ENCODE measurements around the gene PPP1R9B.

GRCh38 chr17:50093807-50094206 is 56.7 kb downstream of the PPP1R9B start:
- TF ChIP-seq, protein P1, sequence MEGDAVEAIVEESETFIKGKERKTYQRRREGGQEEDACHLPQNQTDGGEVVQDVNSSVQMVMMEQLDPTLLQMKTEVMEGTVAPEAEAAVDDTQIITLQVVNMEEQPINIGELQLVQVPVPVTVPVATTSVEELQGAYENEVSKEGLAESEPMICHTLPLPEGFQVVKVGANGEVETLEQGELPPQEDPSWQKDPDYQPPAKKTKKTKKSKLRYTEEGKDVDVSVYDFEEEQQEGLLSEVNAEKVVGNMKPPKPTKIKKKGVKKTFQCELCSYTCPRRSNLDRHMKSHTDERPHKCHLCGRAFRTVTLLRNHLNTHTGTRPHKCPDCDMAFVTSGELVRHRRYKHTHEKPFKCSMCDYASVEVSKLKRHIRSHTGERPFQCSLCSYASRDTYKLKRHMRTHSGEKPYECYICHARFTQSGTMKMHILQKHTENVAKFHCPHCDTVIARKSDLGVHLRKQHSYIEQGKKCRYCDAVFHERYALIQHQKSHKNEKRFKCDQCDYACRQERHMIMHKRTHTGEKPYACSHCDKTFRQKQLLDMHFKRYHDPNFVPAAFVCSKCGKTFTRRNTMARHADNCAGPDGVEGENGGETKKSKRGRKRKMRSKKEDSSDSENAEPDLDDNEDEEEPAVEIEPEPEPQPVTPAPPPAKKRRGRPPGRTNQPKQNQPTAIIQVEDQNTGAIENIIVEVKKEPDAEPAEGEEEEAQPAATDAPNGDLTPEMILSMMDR (IDR thresholded peaks at IDR 0.05) = no peak
- TF ChIP-seq EZH2 (IDR thresholded peaks at IDR 0.05; ENCODE audit: borderline replicate concordance, insufficient read depth, low read depth, low read length, poor library complexity, severe bottlenecking) = no peak
